Non-pigmented ciliary epithelial cell (primary cell): ENCODE data around the gene SYT5.
A peak's percentile ranks its signal among the peaks of the same experiment; 100 is the strongest.
"Not testable (repeated sequence)": the region's sequence is repeated elsewhere in the genome, so short reads cannot be mapped to it uniquely, and the experiment has no call there.

Experiments
- DNase-seq: peaks from one replicate; pipeline ENCODE4 v3.0.0-alpha.2; 2010; ENCODE audit warnings: low read depth

SYT5 gene

GRCh38 chr19:55179606-55180484 is at the start of gene SYT5:
TSS of gene SYT5 (minus strand) at chr19:55180289. CDS start at chr19:55179041, 1,248 bp downstream.
- no peak for DNase-seq

GRCh38 chr19:55229789-55230182 is 49.7 kb upstream of the SYT5 start:
- DNase-seq, result no peak

GRCh38 chr19:55229145-55229788 is 49.2 kb upstream of the SYT5 start:
- no peak for DNase-seq

- DNase-seq, result no peak
Measured at GRCh38 chr19:55228403-55229031, 48.4 kb upstream of the SYT5 start, which contains the start of gene TMEM86B. TSS of gene TMEM86B (minus strand) at chr19:55228763. CDS start at chr19:55228741, 22 bp downstream.

GRCh38 chr19:55228015-55228391 is 47.9 kb upstream of the SYT5 start:
- no peak for DNase-seq

- DNase-seq, result no peak
Measured at GRCh38 chr19:55227241-55228014, 47.3 kb upstream of the SYT5 start.

- no peak for DNase-seq
Measured at GRCh38 chr19:55226788-55227187, 46.7 kb upstream of the SYT5 start.

- DNase-seq, result no peak
Measured at GRCh38 chr19:55226273-55226672, 46.2 kb upstream of the SYT5 start.

- no peak for DNase-seq
Measured at GRCh38 chr19:55225415-55225958, 45.4 kb upstream of the SYT5 start.

GRCh38 chr19:55224679-55225414 is 44.8 kb upstream of the SYT5 start:
- not testable (repeated sequence) for DNase-seq

- DNase-seq, result no peak
Measured at GRCh38 chr19:55224038-55224665, 44.1 kb upstream of the SYT5 start.

GRCh38 chr19:55223291-55224037 is 43.4 kb upstream of the SYT5 start:
- no peak for DNase-seq

GRCh38 chr19:55220525-55220924 is 40.4 kb upstream of the SYT5 start:
- no peak for DNase-seq

GRCh38 chr19:55216461-55217198 is 36.5 kb upstream of the SYT5 start:
- DNase-seq, result peak; percentile 99

- DNase-seq, result no peak
Measured at GRCh38 chr19:55213547-55213946, 33.5 kb upstream of the SYT5 start.

GRCh38 chr19:55212447-55212846 is 32.4 kb upstream of the SYT5 start:
- DNase-seq, result no peak

GRCh38 chr19:55209693-55210472 is 29.8 kb upstream of the SYT5 start:
- DNase-seq, result peak; percentile 89
